IMR-90 (cell line): ENCODE measurements around the gene LDB2. TPM values are rescaled to one million over a fixed set of nuclear protein-coding genes. Genes with fewer than 3 reads are reported as not detected.

ENCODE experiments used
- ATAC-seq: fragments of 200-7000 bp; cut with Tn5 transposase; 2 replicates; pipeline ENCODE4 v1.9.1; 2020; ENCODE audit warnings: low read depth, mild to moderate bottlenecking, moderate library complexity
- BruUV-seq: library from RNA; stranded (reverse); fragments of 400-500 nt; replicated peaks from 2 replicates; lab custom pipeline; 2021; lab: Mats Ljungman, UMichigan
- CTCF ChIA-PET: fragments of 300-600 bp; formaldehyde crosslinking; extraction: SDS; loops from one replicate; lab custom pipeline; 2021; ENCODE audit warnings: antibody characterized with exemption; lab: Yijun Ruan, JAX
- POLR2A ChIA-PET: fragments of 300-600 bp; sonication (Branson Sonifier 250); formaldehyde crosslinking; loops from one replicate; lab custom pipeline; 2022; ENCODE audit warnings: antibody characterized with exemption; ENCODE audit not compliant: unreplicated experiment; lab: Charles Lee
- DNase-seq: peaks from one replicate; pipeline ENCODE4 v3.0.0; 2013
- H2AFZ ChIP-seq: replicated peaks from 2 replicates; pipeline ENCODE3; 2013; ENCODE audit warnings: low read length, mild to moderate bottlenecking; ENCODE audit not compliant: poor library complexity
- H2AK5ac ChIP-seq: 2 replicates; pipeline ENCODE4 v1.6.1; 2013; ENCODE audit warnings: low read depth, low read length, inconsistent platforms
- H2AK9ac ChIP-seq: replicated peaks from 2 replicates; pipeline ENCODE3; 2013; ENCODE audit warnings: mild to moderate bottlenecking, low read depth, low read length, moderate library complexity; ENCODE audit not compliant: poor library complexity
- H2BK120ac ChIP-seq: 2 replicates; pipeline ENCODE4 v1.6.1; 2013; ENCODE audit warnings: low read depth, low read length, inconsistent platforms
- H2BK15ac ChIP-seq: 3 replicates; pipeline ENCODE4 v1.6.1; 2013; ENCODE audit warnings: low read depth, low read length, inconsistent platforms
- H2BK20ac ChIP-seq: 2 replicates; pipeline ENCODE4 v1.6.1; 2013; ENCODE audit warnings: low read depth, mild to moderate bottlenecking, inconsistent platforms, low read length, moderate library complexity
- H2BK5ac ChIP-seq: 2 replicates; pipeline ENCODE4 v1.6.1; 2013; ENCODE audit warnings: mild to moderate bottlenecking, low read depth, low read length, inconsistent platforms; ENCODE audit not compliant: poor library complexity, severe bottlenecking
- H3K14ac ChIP-seq: replicated peaks from 2 replicates; pipeline ENCODE4 v1.6.1; 2013; ENCODE audit warnings: low read depth, low read length, inconsistent platforms
- H3K18ac ChIP-seq: 2 replicates; pipeline ENCODE4 v1.6.1; 2013; ENCODE audit warnings: low read depth, low read length, control low read depth
- H3K23ac ChIP-seq: 2 replicates; pipeline ENCODE4 v1.6.1; 2013; ENCODE audit warnings: low read depth, low read length, inconsistent platforms
- H3K27ac ChIP-seq: 2 replicates; pipeline ENCODE4 v1.5.1; 2013; ENCODE audit warnings: mild to moderate bottlenecking, control low read depth, low read length; ENCODE audit not compliant: insufficient read depth
- H3K27me3 ChIP-seq: 2 replicates; pipeline ENCODE4 v1.6.1; 2013; ENCODE audit warnings: low read length; ENCODE audit not compliant: control insufficient read depth, insufficient read depth
- H3K36me3 ChIP-seq: 2 replicates; pipeline ENCODE4 v1.6.1; 2013; ENCODE audit warnings: low read length, mixed read lengths; ENCODE audit not compliant: control insufficient read depth, insufficient read depth
- H3K4ac ChIP-seq: 2 replicates; pipeline ENCODE4 v1.6.1; 2013; ENCODE audit warnings: low read depth, low read length, inconsistent platforms
- H3K4me1 ChIP-seq: 2 replicates; pipeline ENCODE4 v1.6.1; 2013; ENCODE audit warnings: low read length, mixed read lengths; ENCODE audit not compliant: control insufficient read depth, insufficient read depth
- H3K4me2 ChIP-seq: 2 replicates; pipeline ENCODE4 v1.6.1; 2013; ENCODE audit warnings: low read depth, mild to moderate bottlenecking, control low read depth, low read length, moderate library complexity
- H3K4me3 ChIP-seq: 2 replicates; pipeline ENCODE4 v1.5.1; 2013; ENCODE audit warnings: low read depth, mild to moderate bottlenecking, control low read depth, low read length, moderate library complexity; ENCODE audit not compliant: insufficient read depth
- H3K56ac ChIP-seq: 2 replicates; pipeline ENCODE4 v1.6.1; 2013; ENCODE audit warnings: low read length, inconsistent platforms; ENCODE audit not compliant: insufficient read depth; ENCODE audit errors: extremely low read depth
- H3K79me1 ChIP-seq, 2 experiments: 2 replicates each; pipeline ENCODE4 v1.6.1; 2013; ENCODE audit warnings: low read length in 2 of 2, inconsistent platforms in 1 of 2, low read depth in 1 of 2
- H3K9ac ChIP-seq: 2 replicates; pipeline ENCODE4 v1.6.1; 2013; ENCODE audit warnings: low read depth, low read length, control low read depth
- H3K9me1 ChIP-seq: 2 replicates; pipeline ENCODE4 v1.6.1; 2013; ENCODE audit warnings: low read length, inconsistent platforms; ENCODE audit not compliant: insufficient read depth
- H3K9me3 ChIP-seq: 2 replicates; pipeline ENCODE4 v1.6.1; 2013; ENCODE audit warnings: low read length; ENCODE audit not compliant: control insufficient read depth, insufficient read depth
- H4K20me1 ChIP-seq: 2 replicates; pipeline ENCODE4 v1.6.1; 2013; ENCODE audit warnings: low read length, inconsistent platforms; ENCODE audit not compliant: insufficient read depth
- H4K5ac ChIP-seq: 2 replicates; pipeline ENCODE4 v1.6.1; 2013; ENCODE audit warnings: mild to moderate bottlenecking, low read depth, low read length, control low read depth
- H4K8ac ChIP-seq, 2 experiments: 2 replicates each; pipeline ENCODE4 v1.6.1; 2013; ENCODE audit warnings: low read depth in 2 of 2, low read length in 2 of 2, control low read depth in 1 of 2, inconsistent platforms in 1 of 2
- H4K91ac ChIP-seq: 2 replicates; pipeline ENCODE4 v1.6.1; 2013; ENCODE audit warnings: low read depth, low read length, inconsistent platforms; ENCODE audit not compliant: insufficient read depth
- BHLHE40 ChIP-seq: fragments of 150-350 bp; IDR thresholded peaks from 2 replicates; pipeline ENCODE4 v1.6.1; 2016; ENCODE audit warnings: mild to moderate bottlenecking, low read depth, low read length
- CEBPB ChIP-seq: IDR thresholded peaks from 2 replicates; pipeline ENCODE4 v1.6.1; 2012; ENCODE audit warnings: low read depth, low read length, improper control_type of control experiment
- FOS ChIP-seq: fragments of 150-350 bp; IDR thresholded peaks from 2 replicates; pipeline ENCODE4 v1.6.1; 2016; ENCODE audit warnings: low read depth, low read length
- MAFK ChIP-seq: IDR thresholded peaks from 2 replicates; pipeline ENCODE4 v1.6.1; 2012; ENCODE audit warnings: low read depth, low read length, improper control_type of control experiment
- POLR2A ChIP-seq: IDR thresholded peaks from 2 replicates; pipeline ENCODE4 v1.6.1; 2012; ENCODE audit warnings: mild to moderate bottlenecking, low read depth, low read length
- RAD21 ChIP-seq: IDR thresholded peaks from 2 replicates; pipeline ENCODE4 v1.6.1; 2012; ENCODE audit warnings: low read length, improper control_type of control experiment
- RCOR1 ChIP-seq: IDR thresholded peaks from 2 replicates; pipeline ENCODE4 v1.6.1; 2012; ENCODE audit warnings: mild to moderate bottlenecking, low read length, improper control_type of control experiment; ENCODE audit not compliant: insufficient replicate concordance
- WGBS, 2 experiments: methylation state at CpG; one replicate each; pipeline versions ENCODE4 v1.1.5 to v1.1.7; 2013; ENCODE audit warnings: missing lambda C conversion rate in 2 of 2; ENCODE audit not compliant: insufficient read length in 1 of 2; ENCODE audit errors: extremely low coverage in 2 of 2; 5-methylcytosine and 5-hydroxymethylcytosine counted together
- dilution Hi-C: fragments of 300-500 bp; cut with HindIII; formaldehyde crosslinking; loops from one replicate; pipeline ENCODE4 v1.14.3; 2018; ENCODE audit warnings: low sequenced_read_pairs; ENCODE audit not compliant: unreplicated experiment
- in situ Hi-C: fragments of 300-500 bp; cut with MboI; formaldehyde crosslinking; loops from 3 replicates; pipeline ENCODE4 v1.14.3; 2019; ENCODE audit warnings: low sequenced_read_pairs, inconsistent platforms, mixed read lengths
- intact Hi-C: fragments of 100-400 bp; cut with micrococcal nuclease; formaldehyde crosslinking; loops from 2 replicates; pipeline ENCODE4 v1.10.0; 2022
- polyA plus RNA-seq, 3 experiments: library from polyadenylated mRNA; depleted of rRNA; stranded (reverse); fragments of >200 nt; gene quantifications; 2 replicates each; pipeline ENCODE4 v1.2.3, GENCODE V29; 2012; ENCODE audit warnings: low replicate concordance in 1 of 3
- total RNA-seq: library from RNA; depleted of rRNA; stranded (reverse); fragments of >200 nt; gene quantifications from 2 replicates; pipeline ENCODE4 v1.2.3, GENCODE V29; 2012
- TF ChIP-seq, protein P1 (sequence below): conservative IDR thresholded peaks from 2 replicates; pipeline ENCODE4 v1.5.1; 2012; ENCODE audit warnings: mild to moderate bottlenecking, low read depth, low read length, improper control_type of control experiment
- TF ChIP-seq, protein P2 (sequence below): fragments of 150-350 bp; IDR thresholded peaks from 2 replicates; pipeline ENCODE4 v1.6.1; 2017; ENCODE audit warnings: mild to moderate bottlenecking, antibody characterized with exemption, low read length, low read depth
- TF ChIP-seq, protein P3 (sequence below): fragments of 150-350 bp; IDR thresholded peaks from 2 replicates; pipeline ENCODE4 v1.6.1; 2016; ENCODE audit warnings: low read depth, mild to moderate bottlenecking, low read length, moderate library complexity, borderline replicate concordance

LDB2 gene
- total and polyA plus RNA-seq, 2 of the 4 experiments (the other 2 are of a cell fraction), result 67.9 to 116 TPM

DNA sequence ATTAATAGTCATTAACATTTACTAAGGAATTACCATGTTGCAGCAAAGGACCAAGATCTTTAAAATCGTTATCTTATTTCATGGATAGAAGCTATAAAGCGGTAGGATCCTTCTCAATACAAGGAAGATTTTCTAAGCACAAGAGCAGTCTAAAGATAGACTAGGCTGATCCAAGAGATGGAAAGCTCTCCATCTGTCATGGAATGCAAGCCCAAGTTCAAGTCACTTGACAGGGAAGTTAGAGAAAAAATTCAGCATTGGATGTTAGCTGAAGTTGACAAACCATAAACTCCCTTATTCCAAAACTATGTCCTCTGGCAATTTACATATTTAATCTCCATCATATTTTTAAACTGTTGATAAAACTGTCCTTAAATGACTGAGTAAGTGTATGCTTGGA lies 177.7 kb downstream of the LDB2 start (continued):
- TF ChIP-seq, protein P1, sequence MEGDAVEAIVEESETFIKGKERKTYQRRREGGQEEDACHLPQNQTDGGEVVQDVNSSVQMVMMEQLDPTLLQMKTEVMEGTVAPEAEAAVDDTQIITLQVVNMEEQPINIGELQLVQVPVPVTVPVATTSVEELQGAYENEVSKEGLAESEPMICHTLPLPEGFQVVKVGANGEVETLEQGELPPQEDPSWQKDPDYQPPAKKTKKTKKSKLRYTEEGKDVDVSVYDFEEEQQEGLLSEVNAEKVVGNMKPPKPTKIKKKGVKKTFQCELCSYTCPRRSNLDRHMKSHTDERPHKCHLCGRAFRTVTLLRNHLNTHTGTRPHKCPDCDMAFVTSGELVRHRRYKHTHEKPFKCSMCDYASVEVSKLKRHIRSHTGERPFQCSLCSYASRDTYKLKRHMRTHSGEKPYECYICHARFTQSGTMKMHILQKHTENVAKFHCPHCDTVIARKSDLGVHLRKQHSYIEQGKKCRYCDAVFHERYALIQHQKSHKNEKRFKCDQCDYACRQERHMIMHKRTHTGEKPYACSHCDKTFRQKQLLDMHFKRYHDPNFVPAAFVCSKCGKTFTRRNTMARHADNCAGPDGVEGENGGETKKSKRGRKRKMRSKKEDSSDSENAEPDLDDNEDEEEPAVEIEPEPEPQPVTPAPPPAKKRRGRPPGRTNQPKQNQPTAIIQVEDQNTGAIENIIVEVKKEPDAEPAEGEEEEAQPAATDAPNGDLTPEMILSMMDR, result no peak

DNA sequence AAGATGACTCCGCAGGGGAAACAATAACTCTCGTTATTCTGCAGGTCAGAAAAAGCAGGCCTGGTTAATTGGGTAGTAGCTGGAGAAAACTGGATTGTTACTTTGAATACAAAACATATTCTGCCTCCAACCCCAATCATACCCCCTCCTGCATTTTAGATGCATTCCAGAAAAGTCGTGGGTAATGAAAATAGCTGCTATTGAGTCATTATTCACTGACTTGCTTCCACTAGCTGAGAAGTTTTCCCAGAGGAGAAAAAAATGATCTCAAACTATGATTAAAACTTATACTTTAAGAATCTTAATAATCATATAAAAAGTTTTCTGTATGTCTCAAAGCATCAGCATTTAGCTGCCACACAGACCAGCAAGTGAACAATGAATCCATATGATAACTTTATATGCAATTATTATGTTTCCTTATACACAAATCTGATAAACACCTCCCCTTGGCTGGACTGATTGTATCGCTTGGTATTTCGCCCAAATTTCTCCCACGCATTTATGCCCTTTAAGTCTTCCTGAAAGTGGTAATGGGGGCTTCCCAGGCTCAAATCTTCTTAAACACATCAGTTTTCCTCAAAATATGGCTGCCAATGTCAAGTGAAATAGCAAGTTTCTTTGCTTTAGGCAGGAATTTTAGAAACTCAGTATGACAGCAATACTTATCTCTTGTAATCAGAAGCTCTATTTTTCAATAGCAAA lies 181.0 kb downstream of the LDB2 start:
- no CpG with 5 or more reads among the region's 6 CpGs for whole genome bisulfite sequencing, 2 experiments
- Histone ChIP-seq H4K20me1 (no peaks in the 10 kb centered on the region), H3K4me1 (peaks cover 6% of the 10 kb centered on the region), H3K9me3 (no peaks in the 10 kb centered on the region), H3K9me1 (no peaks in the 10 kb centered on the region), H4K91ac (no peak overlapping the region), H2AK5ac (no peak overlapping the region), H3K14ac (no peak overlapping the region), H2BK120ac (no peak overlapping the region), H2AFZ (no peak overlapping the region), H2BK20ac (no peak overlapping the region), H2AK9ac (no peak overlapping the region), H2BK5ac (no peak overlapping the region), H4K5ac (no peak overlapping the region), H3K56ac (no peak overlapping the region), H3K36me3 (0 out of 2 replicates have a peak, but pooled peaks cover 1% of the 10 kb centered on the region), H3K27me3 (no peaks in the 10 kb centered on the region), H3K27ac (no peak overlapping the region), H3K4me3 (no peak overlapping the region), H2BK15ac (no peak overlapping the region), H3K4me2 (no peak overlapping the region), H3K4ac (no peak overlapping the region), H3K9ac (no peak overlapping the region), H3K23ac (no peak overlapping the region), H3K18ac (peak overlapping the region; percentile 67; the same call in 1 of the 2 replicates), H4K8ac (no peak overlapping the region), H3K79me1 (0 out of 4 replicates have a peak, but pooled peaks cover 0 to 4% of the 10 kb centered on the region in 2 experiments)
- ChIA-PET POLR2A (no interaction called here), CTCF (no interaction called here)
- BruUV-seq, result no TSS peak
- dilution Hi-C loops, result no loop called here
- DNase-seq (peak; percentile 35), ATAC-seq (no peak)
- intact Hi-C loops, result no loop called here
- in situ Hi-C loops, result no loop called here
- TF ChIP-seq BHLHE40 (no peak), CEBPB (no peak), RAD21 (no peak), FOS (no peak), MAFK (no peak), RCOR1 (no peak), POLR2A (no peak)
- TF ChIP-seq, protein P2, sequence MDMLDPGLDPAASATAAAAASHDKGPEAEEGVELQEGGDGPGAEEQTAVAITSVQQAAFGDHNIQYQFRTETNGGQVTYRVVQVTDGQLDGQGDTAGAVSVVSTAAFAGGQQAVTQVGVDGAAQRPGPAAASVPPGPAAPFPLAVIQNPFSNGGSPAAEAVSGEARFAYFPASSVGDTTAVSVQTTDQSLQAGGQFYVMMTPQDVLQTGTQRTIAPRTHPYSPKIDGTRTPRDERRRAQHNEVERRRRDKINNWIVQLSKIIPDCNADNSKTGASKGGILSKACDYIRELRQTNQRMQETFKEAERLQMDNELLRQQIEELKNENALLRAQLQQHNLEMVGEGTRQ, result no peak
- TF ChIP-seq, protein P1, result no peak
- TF ChIP-seq, protein P3, sequence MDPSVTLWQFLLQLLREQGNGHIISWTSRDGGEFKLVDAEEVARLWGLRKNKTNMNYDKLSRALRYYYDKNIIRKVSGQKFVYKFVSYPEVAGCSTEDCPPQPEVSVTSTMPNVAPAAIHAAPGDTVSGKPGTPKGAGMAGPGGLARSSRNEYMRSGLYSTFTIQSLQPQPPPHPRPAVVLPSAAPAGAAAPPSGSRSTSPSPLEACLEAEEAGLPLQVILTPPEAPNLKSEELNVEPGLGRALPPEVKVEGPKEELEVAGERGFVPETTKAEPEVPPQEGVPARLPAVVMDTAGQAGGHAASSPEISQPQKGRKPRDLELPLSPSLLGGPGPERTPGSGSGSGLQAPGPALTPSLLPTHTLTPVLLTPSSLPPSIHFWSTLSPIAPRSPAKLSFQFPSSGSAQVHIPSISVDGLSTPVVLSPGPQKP, result no peak
